Measurements from ENCODE around the gene VWF.
"Not testable (repeated sequence)": the region's sequence is repeated elsewhere in the genome, so short reads cannot be mapped to it uniquely, and the experiment has no call there.

VWF gene

DNA sequence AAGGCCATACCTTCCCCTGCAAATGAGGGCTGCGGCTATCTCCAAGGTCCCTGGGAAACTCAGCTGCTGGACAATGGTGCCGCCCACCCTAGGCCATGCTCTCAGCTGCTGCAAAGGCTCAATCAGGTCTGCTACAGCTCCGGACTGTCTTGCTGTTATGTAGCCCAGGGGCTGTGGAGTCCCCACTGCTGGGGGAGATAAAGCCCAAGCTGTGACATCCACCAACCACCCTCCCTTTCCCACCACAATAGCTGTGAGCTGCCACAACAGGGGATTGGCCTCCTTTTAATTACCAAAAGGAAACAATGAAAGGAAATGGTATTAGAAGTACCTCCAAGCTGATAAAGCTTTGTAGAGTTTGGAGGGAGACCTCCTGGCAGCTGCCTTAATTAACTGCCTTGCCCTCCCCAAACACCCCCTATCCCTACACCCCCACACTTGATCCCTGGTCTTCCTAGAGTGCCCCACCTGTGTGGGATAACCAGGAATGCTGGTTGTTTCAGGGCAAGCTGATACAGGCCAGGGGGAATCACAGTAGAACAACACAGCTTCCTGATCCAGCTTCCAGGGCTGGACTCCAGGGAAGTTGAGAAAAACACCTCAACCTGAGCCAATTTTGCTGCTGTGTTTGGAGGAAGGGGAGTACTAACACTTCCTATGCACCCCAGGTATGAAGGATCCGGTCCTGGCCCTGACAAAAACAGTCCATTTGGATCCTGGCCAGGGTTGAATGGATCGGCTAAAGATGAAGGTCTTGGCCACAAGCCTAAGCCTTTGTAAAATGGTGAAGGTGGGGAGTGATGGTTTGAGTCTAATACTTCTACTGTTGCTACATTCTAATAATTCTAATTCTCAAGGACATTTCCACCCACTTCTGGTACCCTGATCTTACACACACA, at the start of gene VWF:
Gene VWF, minus strand, starts transcription at position 260 of the 899 bp plus-strand sequence. CDS start 1,474 bp downstream, outside the sequence.
- DNase-seq, result no peak

DNA sequence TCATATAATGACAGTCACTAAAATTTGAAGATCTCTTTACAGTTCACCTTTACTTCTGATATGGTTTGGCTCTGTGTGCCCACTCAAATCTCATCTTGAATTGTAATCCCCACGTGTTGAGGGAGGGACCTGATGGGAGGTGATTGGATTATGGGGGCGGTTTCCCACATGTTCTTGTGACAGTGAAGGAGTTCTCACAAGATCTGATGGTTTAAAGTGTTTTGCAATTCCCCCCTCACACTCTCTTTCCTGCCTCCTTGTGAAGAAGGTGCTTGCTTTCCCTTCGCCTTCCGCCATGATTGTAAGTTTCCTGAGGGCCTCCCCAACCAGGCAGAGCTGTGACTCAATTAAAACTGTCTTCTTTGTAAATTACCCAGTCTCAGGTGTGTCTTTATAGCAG, 48.4 kb upstream of the VWF start:
- no peak for DNase-seq

DNA sequence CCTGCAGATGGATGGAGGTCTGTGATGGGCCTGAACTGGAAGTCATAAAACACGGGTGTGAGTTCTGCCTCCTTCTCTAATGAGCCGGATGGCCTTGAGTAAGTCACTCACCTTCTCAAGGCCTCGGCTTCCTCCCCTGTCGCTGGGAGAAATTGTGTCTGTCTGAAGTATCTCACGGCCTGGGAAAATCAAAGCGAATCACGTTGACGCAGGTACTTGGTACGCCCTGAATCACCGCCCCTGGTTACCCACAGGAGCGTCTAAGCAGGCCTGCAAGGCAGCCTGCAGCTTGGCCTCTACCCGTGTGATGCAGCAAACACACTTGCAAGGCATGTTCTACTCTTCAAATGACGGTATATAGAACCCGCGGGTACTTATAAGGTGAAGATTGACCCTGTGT, 47.6 kb upstream of the VWF start:
- no peak for DNase-seq

DNA sequence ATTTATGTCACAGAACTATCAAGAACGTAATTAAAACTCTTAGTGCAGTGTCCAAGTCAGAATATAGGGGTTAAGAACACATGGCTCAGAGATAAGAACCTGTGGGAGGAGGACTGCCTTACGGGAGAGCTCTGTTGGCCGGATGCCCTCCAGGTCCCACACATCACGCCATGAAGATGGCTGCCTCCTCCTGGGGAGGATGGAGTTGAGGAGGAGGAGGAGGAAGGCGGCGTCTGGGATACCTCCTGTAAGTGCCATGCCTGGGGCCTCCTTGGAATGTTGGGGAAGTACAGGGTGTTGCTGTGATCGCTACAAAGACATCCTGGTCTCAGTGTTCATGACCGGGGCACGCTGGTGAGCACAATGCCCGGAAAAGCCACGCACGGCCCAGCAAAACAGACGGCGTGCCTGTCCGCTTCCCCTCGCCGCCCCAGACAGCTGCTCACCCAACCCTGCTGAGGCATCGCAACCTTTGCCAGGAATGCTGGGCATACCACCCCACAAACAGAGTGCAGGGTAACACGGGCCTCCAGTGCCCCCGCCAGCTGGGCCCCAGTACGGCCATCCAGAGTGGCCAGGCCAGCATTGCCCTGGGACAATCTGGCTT, 47.0 kb upstream of the VWF start:
- DNase-seq, result no peak

DNA sequence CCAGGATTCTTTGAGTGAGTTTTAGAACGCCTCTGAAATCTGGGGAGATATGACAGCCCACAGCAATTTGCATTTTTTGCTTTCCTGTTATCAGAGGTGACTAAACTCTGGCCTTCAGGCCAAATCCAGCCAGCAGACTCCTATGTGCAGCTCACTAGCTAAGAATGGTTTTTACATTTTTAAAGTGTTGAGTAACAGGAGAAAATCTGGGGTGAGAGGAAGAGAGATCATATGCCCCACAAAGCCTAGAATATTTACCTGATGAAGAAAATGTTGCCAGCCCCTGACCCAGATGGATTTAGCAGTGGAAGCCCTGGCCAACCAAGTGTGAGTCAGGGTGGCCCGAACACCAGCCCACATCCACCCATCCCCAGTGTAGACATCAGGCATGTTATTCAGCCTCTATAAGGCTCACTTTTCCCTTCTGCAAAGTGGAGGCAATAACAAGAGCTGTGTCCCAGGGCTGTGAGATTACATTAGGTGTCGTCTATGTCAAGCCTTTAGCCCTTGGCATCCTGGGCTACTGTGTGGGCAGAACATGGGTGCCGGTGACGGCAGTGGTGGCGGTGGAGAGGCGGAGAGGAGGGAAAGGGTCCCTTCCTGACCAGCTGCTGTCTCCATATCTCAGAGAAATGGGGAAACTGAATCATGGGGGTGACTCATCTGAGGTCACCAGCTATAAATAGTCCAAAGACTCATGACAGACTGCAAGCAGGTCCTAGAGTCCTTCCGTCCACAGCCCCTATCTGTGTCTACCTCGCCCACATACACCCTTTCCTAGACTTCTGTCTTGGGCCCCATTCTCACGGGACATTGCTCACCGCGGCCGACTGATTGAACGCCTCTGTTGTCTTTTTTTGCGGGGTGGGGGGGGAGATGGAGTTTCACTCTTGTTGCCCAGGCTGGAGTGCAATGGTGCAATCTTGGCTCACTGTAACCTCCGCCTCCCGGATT, 43.1 kb upstream of the VWF start:
- DNase-seq, result peak; percentile 59 to 73

DNA sequence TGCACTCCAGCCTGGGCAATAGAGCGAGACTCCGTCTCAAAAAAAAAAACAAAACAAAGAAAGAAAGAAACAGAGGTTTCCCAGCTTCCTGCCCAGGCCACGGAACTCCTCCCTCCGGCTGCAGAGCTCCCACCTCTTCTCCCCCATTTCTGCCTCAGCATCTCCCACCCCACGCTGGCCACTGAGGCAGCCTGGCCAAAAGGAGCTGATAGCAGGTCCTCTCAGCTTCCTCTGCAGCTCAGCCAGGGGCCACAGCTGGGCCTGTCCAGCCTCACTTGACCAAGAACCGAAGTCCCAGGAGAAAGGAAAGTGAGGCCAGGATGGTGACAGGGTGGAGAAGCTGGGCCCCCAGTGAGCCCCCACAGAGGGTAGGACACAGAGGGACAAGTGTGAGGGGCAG, 42.3 kb upstream of the VWF start:
- DNase-seq, result no peak

DNA sequence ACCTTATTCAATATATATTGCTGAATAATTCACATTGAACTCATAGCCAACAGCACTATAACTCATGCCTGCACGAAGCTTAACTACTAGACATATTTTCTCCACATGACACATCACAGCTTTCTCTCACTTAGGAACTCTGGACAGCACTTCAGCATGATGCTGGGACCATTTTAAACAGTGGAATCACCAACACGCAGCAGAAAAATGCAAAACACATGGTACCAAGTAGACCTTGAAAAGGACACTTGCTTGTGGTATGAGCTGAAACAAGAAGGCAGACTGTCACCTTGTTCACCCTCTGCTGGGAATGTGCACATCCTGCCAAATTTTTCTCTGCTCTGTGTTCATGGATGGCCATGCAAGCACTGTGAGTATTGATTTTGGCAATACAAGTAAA, 40.9 kb upstream of the VWF start:
- no peak for DNase-seq

DNA sequence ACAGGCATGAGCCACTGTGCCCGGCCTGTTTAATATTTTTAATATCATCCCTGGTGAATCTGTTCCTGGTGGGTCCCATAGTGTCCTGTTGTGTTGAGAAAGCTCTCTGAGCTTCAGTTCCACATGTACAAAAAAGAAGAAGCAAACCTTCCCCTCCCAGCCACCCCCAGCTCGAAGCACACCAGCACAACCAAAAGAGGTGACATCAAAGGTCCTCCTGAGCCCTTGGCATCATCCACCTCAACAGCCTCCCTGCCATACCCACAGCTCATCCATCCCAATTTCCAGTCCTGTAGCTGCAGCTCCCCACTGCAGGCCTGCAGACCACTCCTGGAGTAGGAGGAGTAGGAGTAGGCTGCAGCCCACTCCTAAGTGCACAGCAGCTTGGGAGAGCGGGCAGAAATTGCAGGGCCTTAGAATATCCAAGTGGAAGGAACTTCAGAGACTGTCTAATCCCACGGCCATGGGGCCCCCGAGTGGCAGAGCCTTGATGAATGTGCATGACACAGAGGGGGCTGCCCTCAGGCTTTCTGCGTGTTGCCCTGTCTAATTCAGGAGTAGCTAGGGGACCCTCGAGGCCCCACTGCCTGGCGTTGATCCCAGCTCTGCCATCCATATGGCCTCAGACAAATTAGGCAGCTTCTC, 39.1 kb upstream of the VWF start:
- DNase-seq, result no peak

DNA sequence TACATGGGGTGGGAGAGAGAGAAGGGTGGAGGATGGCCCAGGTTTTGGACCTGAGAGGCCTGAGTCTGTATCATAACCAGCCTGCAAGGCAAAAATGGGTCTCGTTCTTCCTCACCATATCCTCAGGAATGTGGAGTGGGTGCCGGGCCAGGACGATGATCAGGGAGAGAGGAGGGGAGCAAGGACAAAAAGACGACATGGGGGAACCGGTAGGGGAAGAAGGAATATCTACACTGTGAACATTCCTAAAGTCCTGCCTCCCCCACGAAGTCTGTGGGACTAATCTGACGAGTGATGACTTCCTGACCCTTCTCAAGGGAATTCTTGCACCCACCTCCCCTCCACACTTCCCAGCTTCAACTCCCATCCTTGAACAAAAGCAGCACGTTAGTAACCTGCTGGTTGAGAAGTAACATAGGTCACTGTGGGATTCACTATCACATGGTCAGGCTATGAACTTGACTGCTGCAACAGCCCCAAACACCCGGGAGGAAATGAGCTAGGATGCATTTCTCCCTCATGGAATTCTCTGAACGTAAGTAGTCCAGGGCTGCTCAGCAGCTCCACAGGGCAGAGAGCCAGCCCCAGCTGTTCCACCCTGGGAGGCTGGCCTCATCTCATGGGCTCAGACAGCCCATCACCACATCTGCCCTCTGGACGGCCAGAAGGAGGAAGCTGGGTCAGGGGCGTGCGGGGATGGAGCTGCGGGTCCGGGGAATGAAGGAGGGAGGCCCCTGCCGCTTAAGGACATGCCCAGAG, 36.8 kb upstream of the VWF start:
- no peak for DNase-seq

DNA sequence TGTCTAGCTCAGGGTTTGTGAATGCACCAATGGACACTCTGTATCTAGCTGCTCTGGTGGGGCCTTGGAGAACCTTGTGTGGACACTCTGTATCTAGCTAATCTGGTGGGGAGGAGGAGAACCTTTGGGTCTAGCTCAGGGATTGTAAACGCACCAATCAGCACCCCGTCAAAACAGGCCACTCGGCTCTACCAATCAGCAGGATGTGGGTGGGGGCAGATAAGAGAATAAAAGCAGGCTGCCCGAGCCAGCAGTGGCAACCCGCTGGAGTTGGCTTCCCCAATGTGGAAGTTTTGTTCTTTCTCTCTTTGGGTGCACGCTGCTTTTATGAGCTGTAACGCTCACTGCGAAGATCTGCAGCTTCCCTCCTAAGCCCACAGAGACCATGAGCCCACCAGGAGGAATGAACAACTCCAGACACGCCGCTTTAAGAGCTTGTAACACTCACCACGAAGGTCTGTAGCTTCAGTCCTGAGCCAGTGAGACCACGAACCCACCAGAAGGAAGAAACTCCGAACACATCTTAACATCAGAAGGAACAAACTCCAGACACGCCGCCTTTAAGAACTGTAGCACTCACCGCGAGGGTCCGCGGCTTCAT, 35.7 kb upstream of the VWF start:
- DNase-seq, result not testable (repeated sequence)

DNA sequence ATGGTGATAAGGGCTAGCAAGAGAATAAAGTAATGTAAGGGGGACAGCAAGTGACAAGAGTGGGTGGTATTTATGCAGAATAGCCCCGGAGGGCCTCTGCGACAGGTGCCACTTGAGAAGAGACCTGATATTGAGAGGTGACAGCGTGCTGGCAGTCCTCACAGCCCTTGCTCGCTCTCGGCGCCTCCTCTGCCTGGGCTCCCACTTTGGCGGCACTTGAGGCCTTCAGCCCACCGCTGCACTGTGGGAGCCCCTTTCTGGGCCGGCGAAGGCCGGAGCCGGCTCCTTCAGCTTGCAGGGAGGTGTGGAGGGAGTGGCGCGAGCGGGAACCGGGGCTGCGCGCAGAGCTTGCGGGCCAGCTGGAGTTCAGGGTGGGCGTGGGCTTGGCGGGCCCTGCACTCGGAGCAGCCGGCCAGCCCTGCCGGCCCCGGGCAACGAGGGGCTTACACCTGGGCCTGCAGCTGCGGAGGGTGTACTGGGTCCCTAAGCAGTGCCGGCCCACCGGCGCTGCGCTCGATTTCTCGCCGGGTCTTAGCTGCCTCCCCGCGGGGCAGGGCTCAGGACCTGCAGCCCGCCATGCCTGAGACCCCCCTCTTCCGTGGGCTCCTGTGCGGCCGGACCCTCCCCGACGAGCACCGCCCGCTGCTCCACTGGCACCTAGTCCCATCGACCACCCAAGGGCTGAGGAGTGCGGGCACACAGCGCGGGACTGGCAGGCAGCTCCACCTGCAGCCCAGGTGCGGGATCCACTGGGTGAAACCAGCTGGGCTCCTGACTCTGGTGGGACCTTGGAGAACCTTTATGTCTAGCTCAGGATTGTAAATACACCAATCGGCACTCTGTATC, 34.9 kb upstream of the VWF start:
- not testable (repeated sequence) for DNase-seq

DNA sequence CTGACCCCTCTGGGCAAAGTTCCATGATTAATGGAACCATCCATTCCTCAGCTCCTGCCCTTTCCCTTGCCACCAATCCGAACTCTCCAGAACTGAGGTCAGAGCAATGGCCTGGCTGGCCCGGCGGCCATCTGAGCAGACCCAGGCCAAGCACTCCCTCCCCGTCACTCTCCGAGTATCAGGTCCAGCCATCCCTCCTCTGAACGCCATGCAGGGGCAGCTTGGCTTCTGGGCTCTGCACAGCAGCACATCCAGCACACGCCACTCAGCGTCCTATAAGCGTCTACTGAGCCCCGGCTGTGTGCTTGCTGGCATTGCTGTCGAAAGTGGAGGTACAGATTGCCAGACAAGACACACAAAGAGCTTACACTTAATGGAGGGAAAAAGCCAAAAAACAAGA, 34.3 kb upstream of the VWF start:
- DNase-seq, result no peak

DNA sequence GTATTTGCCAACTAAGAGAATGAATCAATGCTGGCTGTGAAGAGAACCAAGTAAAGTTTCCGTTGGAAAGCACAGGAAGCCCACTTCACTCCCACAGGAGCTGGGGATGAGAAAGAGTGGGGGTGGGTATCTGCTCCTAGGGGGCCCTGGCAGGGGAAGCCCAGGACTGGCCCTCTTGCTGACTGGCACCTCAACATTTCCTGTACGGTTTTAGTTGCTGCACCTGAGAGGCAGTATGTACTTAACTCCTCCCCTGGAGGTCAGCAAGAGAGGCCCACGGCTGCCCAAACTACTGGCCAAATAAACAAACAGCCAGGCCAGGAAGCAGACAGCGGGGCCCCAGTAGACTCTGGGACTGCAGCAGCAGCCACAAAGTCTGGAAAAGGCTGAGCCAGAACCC, 33.8 kb upstream of the VWF start:
- no peak for DNase-seq

DNA sequence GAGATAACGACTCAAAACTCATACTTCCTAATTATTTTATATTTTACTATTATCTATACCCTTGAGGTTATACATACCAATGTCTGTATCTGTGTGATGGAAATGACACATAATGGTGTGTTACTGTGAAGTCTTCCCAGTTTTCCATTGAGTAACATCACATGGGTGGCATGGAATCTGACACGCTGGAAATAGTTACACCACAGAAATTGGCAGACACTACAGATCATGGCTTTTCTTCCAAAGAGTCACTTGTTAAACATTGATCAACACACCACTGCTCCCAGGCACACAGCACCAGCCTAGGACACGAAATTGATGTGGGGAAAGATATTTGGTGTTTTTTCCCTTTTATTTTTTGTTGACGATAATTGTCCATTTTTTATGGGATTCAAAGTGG, 33.0 kb upstream of the VWF start:
- no peak for DNase-seq

DNA sequence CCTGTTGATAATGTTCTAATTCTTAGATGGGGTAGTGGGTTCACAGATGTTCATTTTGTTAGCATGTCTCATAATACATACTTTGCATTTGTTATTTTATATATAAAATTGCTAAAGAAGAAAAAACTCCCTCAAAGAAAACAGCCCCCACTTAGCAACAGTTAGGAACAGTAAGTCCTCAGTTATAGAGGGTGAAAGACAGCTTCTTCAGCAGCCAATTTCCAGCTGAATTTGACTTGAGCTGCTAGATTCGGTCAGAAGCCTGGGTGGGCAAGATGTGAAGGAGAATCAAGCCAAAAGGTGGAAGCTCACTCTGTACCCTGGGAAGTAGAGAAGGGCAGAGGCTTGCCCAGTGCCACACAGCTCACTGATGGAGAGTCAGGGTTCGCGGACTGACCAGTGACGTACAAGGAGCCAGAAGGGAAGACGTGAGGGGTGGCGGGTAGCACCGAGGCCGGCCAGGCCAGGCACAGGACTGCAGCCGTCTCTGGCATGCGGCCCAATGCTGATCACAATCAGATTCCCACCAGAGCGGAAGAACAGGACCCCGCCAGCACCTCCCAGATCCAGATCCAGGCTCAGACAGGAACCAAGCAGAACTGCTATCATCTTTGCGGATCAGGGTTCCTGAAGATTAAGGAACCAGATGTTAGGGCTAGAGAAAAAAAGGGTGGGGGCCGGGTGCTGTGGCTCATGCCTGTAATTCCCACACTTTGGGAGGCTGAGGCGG, 30.4 kb upstream of the VWF start:
- DNase-seq, result no peak

DNA sequence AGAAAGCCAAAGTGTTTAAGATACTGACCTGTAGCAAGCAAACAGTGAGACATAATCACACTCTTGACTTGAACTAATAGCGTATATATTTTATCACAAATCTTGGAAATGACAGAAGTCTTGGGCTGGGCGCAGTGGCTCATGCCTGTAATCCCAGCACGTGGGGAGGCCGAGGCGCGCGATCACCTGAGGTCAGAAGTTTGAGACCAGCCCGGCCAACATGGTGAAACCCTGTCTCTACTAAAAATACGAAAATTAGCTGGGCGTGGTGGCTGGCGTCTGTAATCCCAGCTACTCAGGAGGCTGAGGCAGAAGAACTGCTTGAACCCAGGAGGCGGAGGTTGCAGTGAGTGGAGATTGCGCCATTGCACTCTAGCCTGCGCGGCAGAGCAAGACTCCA, 24.3 kb upstream of the VWF start:
- DNase-seq, result not testable (repeated sequence)

DNA sequence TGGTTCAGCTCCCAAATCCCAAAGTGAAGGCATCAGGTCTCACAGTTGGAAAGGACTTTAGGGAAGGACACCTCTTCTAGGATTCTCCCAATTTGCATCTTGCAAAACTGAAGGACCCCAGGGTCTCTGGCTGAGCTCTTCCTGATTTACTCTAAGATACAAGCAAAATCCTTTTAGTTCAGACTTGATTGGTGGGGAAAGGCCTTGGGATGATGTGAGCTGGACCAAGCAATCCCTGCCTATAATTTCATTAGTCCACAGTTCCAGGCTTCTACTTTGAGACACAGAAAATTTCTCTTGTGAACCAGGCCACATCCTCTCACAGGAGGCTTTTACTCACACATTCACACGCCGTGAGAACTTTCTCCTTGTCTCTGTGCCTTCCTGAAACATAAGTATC, 23.6 kb upstream of the VWF start:
- no peak for DNase-seq

DNA sequence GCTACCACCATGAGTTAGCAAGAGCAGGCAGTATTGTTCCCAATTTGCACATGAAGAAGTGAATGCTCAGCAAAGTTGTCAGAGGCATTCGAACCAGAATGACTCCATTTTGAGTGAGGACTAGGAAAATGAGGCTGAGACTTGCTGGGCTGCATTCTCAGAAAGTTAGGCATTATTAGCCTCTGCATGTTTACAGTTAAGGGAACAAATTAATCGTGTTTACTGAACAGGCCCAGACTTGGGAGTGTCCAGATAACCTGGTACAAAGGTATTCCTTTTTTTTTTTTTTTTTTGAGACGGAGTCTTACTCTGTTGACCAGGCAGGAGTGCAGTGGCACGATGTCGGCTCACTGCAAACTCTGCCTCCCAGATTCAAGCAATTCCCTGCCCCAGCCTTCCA, 22.5 kb upstream of the VWF start:
- no peak for DNase-seq

DNA sequence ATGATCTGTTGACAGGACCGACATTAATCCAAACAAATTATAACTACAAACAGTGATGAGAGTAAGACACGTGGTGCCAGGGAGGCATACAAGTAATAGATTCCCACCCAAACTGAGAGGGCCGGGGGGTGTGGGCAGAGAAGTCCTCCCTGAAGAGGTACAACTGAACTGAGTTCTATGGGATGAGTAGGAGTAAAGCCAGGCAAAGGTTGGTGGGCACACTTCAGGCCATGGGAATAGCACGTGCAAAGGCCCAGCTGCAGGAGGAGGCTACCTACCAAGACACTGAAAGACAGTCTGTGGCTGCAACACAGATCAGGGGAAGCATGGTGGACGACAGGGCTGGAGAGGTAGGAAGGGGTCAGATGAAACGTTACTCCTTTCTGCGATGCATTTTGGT, 22.0 kb upstream of the VWF start:
- no peak for DNase-seq

DNA sequence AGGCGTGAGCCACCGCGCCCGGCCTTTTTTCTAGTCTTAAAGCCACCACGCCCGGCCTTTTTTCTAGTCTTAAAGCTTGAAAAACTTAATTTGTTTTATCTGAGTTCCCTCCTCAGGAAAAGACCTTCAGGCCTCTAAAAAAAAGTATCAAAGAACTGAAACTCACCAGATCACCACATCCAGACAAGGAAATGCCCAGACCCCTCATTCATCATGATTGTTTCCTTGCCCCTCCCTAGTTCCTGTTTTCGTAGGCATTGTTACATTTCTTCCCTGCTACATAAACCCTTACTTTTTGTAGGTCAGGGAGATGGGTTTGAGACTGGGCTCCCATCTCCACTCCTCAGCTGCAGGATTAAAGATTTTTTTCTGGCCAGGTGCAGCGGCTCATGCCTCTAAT, 21.1 kb upstream of the VWF start:
- no peak for DNase-seq

Data from activated CD4-positive, alpha-beta T cell treated with anti-CD3 and anti-CD28 coated beads, Interleukin-2, amount 50 U/mL, for 48 hours (primary cell).